Astrocyte (in vitro differentiated cells and primary cell): ENCODE results near the gene PPTC7. TPM values are rescaled to one million over a fixed set of nuclear protein-coding genes. Genes with fewer than 3 reads are reported as not detected.

Experiments used
- DNase-seq: peaks from one replicate; pipeline ENCODE4 v3.0.0-alpha.2; 2010; ENCODE audit warnings: low read depth
- FAIRE-seq: peaks from 2 replicates; lab custom pipeline; 2011; peaks lifted over from hg19 to GRCh38; lab: Jason Lieb, UNC
- H2AFZ ChIP-seq: 2 replicates; pipeline ENCODE4 v1.6.0; 2012; ENCODE audit warnings: low read depth, low read length, inconsistent platforms
- H3K27ac ChIP-seq: 2 replicates; pipeline ENCODE4 v1.5.1; 2011; ENCODE audit warnings: low read depth, low read length, inconsistent platforms
- H3K27me3 ChIP-seq: 2 replicates; pipeline ENCODE4 v1.6.0; 2011; ENCODE audit warnings: low read length, inconsistent platforms; ENCODE audit not compliant: insufficient read depth
- H3K36me3 ChIP-seq: 2 replicates; pipeline ENCODE4 v1.5.1; 2011; ENCODE audit warnings: low read length, inconsistent platforms; ENCODE audit not compliant: insufficient read depth
- H3K4me1 ChIP-seq: 2 replicates; pipeline ENCODE4 v1.5.1; 2011; ENCODE audit warnings: low read length, inconsistent platforms; ENCODE audit not compliant: insufficient read depth
- H3K4me2 ChIP-seq: 2 replicates; pipeline ENCODE4 v1.6.0; 2012; ENCODE audit warnings: low read length, inconsistent platforms
- H3K4me3 ChIP-seq: 2 replicates; pipeline ENCODE4 v1.5.1; 2011; ENCODE audit warnings: low read depth, mild to moderate bottlenecking, low read length, inconsistent platforms; ENCODE audit not compliant: insufficient read depth
- H3K79me2 ChIP-seq: 2 replicates; pipeline ENCODE4 v1.6.0; 2012; ENCODE audit warnings: mild to moderate bottlenecking, low read length, inconsistent platforms; ENCODE audit not compliant: insufficient read depth
- H3K9ac ChIP-seq: 2 replicates; pipeline ENCODE4 v1.6.0; 2012; ENCODE audit warnings: mild to moderate bottlenecking, low read length, inconsistent platforms
- H3K9me3 ChIP-seq: 2 replicates; pipeline ENCODE4 v1.5.1; 2012; ENCODE audit warnings: low read depth, mild to moderate bottlenecking, low read length, inconsistent platforms; ENCODE audit not compliant: insufficient read depth
- H4K20me1 ChIP-seq: 2 replicates; pipeline ENCODE4 v1.6.0; 2012; ENCODE audit warnings: low read length, inconsistent platforms; ENCODE audit not compliant: insufficient read depth
- H3K27ac Mint-ChIP-seq: one replicate; pipeline ENCODE4 v1.8.0; 2021; ENCODE audit warnings: mild to moderate bottlenecking, mixed read lengths; ENCODE audit not compliant: unreplicated experiment
- H3K27me3 Mint-ChIP-seq: one replicate; pipeline ENCODE4 v1.8.0; 2021; ENCODE audit warnings: low read depth, mixed read lengths; ENCODE audit not compliant: unreplicated experiment
- H3K36me3 Mint-ChIP-seq: one replicate; pipeline ENCODE4 v1.8.0; 2021; ENCODE audit warnings: low read depth, mixed read lengths; ENCODE audit not compliant: unreplicated experiment
- H3K4me1 Mint-ChIP-seq: one replicate; pipeline ENCODE4 v1.8.0; 2021; ENCODE audit warnings: low read depth, mixed read lengths; ENCODE audit not compliant: unreplicated experiment
- H3K4me3 Mint-ChIP-seq: one replicate; pipeline ENCODE4 v1.8.0; 2021; ENCODE audit warnings: mild to moderate bottlenecking, moderate library complexity, mixed read lengths; ENCODE audit not compliant: unreplicated experiment
- H3K9me3 Mint-ChIP-seq: one replicate; pipeline ENCODE4 v1.8.0; 2021; ENCODE audit warnings: mild to moderate bottlenecking, mixed read lengths; ENCODE audit not compliant: unreplicated experiment
- EZH2 ChIP-seq: IDR thresholded peaks from 2 replicates; pipeline ENCODE4 v1.6.1; 2012; ENCODE audit warnings: mild to moderate bottlenecking, low read length, inconsistent platforms; ENCODE audit not compliant: insufficient read depth
- total RNA-seq: library from RNA; stranded (reverse); gene quantifications from 2 replicates; pipeline ENCODE4 v1.2.1, GENCODE V29; 2021
- TF ChIP-seq, protein P1 (sequence below): IDR thresholded peaks from 2 replicates; pipeline ENCODE4 v1.5.1; 2011; ENCODE audit warnings: low read depth, mild to moderate bottlenecking, inconsistent platforms, low read length, moderate library complexity; ENCODE audit not compliant: insufficient read depth

Gene PPTC7
- total RNA-seq, 1 donor from 2014 or later = 16.6 TPM

DNA sequence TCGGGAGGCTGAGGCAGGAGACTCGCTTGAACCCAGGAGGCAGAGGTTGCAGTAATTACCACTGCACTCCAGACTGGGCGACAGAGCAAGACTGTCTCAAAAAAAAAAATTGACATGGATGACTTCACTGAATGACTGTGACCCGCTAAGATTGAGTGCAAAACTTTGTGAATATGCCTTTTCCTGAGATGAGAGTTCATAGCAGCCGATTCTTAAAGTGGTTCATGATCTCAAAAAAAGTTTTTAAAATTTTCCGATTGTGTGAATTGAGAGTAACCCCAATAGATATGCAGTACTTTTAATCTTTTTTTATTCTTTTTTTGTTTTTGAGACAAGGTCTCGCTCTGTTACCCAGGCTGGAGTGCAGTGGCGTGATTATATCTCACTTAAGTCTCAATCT lies 32.1 kb upstream of the PPTC7 start:
- H3K4me1 Mint-ChIP-seq = peaks cover 2% of the 10 kb centered on the region

GRCh38 chr12:110613771-110614684 lies 30.9 kb upstream of the PPTC7 start, which contains the start of gene TCTN1:
Gene TCTN1 (plus strand): TSS chr12:110614129. CDS start chr12:110614183, 54 bp downstream.
- peak within 1 kb of the TSS; percentile 77 for H3K27ac Mint-ChIP-seq
- Histone ChIP-seq H3K9me3 (no peaks in the 10 kb centered on the region), H3K4me1 (peaks cover 7% of the 10 kb centered on the region), H3K27me3 (no peaks in the 10 kb centered on the region), H4K20me1 (no peaks in the 10 kb centered on the region), H3K27ac (peak within 1 kb of the TSS; percentile 71), H3K36me3 (peaks cover 3% of the 10 kb centered on the region), H3K4me2 (peak within 1 kb of the TSS; percentile 94), H3K79me2 (peaks cover 2% of the 10 kb centered on the region), H3K4me3 (peak within 1 kb of the TSS; percentile 75), H2AFZ (peak within 1 kb of the TSS; percentile 98), H3K9ac (peak within 1 kb of the TSS; percentile 89)
- peaks cover 2% of the 10 kb centered on the region for H3K4me1 Mint-ChIP-seq
- H3K36me3 Mint-ChIP-seq = no peaks in the 10 kb centered on the region
- no peaks in the 10 kb centered on the region for H3K27me3 Mint-ChIP-seq
- peak within 1 kb of the TSS; percentile 86 for H3K4me3 Mint-ChIP-seq
- no peaks in the 10 kb centered on the region for H3K9me3 Mint-ChIP-seq
- FAIRE-seq (no peak), DNase-seq (peak; percentile 87)
- TF ChIP-seq, protein P1, sequence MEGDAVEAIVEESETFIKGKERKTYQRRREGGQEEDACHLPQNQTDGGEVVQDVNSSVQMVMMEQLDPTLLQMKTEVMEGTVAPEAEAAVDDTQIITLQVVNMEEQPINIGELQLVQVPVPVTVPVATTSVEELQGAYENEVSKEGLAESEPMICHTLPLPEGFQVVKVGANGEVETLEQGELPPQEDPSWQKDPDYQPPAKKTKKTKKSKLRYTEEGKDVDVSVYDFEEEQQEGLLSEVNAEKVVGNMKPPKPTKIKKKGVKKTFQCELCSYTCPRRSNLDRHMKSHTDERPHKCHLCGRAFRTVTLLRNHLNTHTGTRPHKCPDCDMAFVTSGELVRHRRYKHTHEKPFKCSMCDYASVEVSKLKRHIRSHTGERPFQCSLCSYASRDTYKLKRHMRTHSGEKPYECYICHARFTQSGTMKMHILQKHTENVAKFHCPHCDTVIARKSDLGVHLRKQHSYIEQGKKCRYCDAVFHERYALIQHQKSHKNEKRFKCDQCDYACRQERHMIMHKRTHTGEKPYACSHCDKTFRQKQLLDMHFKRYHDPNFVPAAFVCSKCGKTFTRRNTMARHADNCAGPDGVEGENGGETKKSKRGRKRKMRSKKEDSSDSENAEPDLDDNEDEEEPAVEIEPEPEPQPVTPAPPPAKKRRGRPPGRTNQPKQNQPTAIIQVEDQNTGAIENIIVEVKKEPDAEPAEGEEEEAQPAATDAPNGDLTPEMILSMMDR = no peak
- no peak for TF ChIP-seq EZH2

More for the DNA sequence above, 32.1 kb upstream of the PPTC7 start:
- Histone ChIP-seq H2AFZ (no peak overlapping the region), H3K27ac (no peak overlapping the region), H3K79me2 (peaks cover 2% of the 10 kb centered on the region), H3K4me2 (no peak overlapping the region), H3K27me3 (no peaks in the 10 kb centered on the region), H4K20me1 (no peaks in the 10 kb centered on the region), H3K9ac (no peak overlapping the region), H3K4me1 (peaks cover 7% of the 10 kb centered on the region), H3K9me3 (no peaks in the 10 kb centered on the region), H3K4me3 (no peak overlapping the region), H3K36me3 (peaks cover 3% of the 10 kb centered on the region)
- no peaks in the 10 kb centered on the region for H3K9me3 Mint-ChIP-seq
- no peaks in the 10 kb centered on the region for H3K27me3 Mint-ChIP-seq
- H3K27ac Mint-ChIP-seq = no peak overlapping the region
- FAIRE-seq (no peak), DNase-seq (no peak)
- H3K4me3 Mint-ChIP-seq = peak overlapping the region; percentile 52
- no peak for TF ChIP-seq EZH2
- TF ChIP-seq, protein P1 = no peak
- H3K36me3 Mint-ChIP-seq = no peaks in the 10 kb centered on the region
